HepG2 (cell line): ENCODE data around the gene PSPH. TPM values are rescaled to one million over a fixed set of nuclear protein-coding genes. Genes with fewer than 3 reads are reported as not detected.
A peak's percentile ranks its signal among the peaks of the same experiment; 100 is the strongest.

Experiments
- ETV6 ChIP-seq: sonication (generic); formaldehyde crosslinking; conservative IDR thresholded peaks from 2 replicates; pipeline ENCODE4 v1.4.0; 2020; ENCODE audit warnings: missing genetic modification reagents
- FOXJ3 ChIP-seq: sonication (generic); formaldehyde crosslinking; IDR thresholded peaks from 2 replicates; pipeline ENCODE4 v1.4.0; 2020; ENCODE audit warnings: missing genetic modification reagents, mild to moderate bottlenecking, borderline replicate concordance
- IKZF4 ChIP-seq: sonication (generic); formaldehyde crosslinking; IDR thresholded peaks from 2 replicates; pipeline ENCODE4 v1.5.1; 2020; ENCODE audit warnings: borderline replicate concordance, mild to moderate bottlenecking, low read depth, missing genetic modification reagents; ENCODE audit errors: not compliant biosample characterization
- KDM5A ChIP-seq: fragments of 200-600 bp; sonication (generic); IDR thresholded peaks from 2 replicates; pipeline ENCODE4 v1.7.0; 2018; ENCODE audit warnings: antibody characterized with exemption, mild to moderate bottlenecking, low read length, borderline replicate concordance
- KLF13 ChIP-seq: sonication (generic); formaldehyde crosslinking; IDR thresholded peaks from 2 replicates; pipeline ENCODE4 v1.4.0; 2020; ENCODE audit warnings: mild to moderate bottlenecking, missing genetic modification reagents
- NCOA1 ChIP-seq: sonication (generic); formaldehyde crosslinking; IDR thresholded peaks from 2 replicates; pipeline ENCODE4 v1.9.0; 2021; ENCODE audit warnings: missing genetic modification reagents
- NPAS2 ChIP-seq: sonication (generic); formaldehyde crosslinking; IDR thresholded peaks from 2 replicates; pipeline ENCODE4 v1.8.0; 2022; ENCODE audit warnings: mild to moderate bottlenecking, missing genetic modification reagents, borderline replicate concordance
- TEAD2 ChIP-seq: sonication (generic); formaldehyde crosslinking; IDR thresholded peaks from 2 replicates; pipeline ENCODE4 v1.9.0; 2021; ENCODE audit warnings: missing genetic modification reagents
- XBP1 ChIP-seq: sonication (generic); formaldehyde crosslinking; IDR thresholded peaks from 2 replicates; pipeline ENCODE4 v1.5.0; 2020; ENCODE audit warnings: missing genetic modification reagents
- ZFP62 ChIP-seq: sonication (generic); formaldehyde crosslinking; IDR thresholded peaks from 2 replicates; pipeline ENCODE4 v1.4.0; 2020; ENCODE audit warnings: missing genetic modification reagents
- ZNF232 ChIP-seq: sonication (generic); formaldehyde crosslinking; IDR thresholded peaks from 2 replicates; pipeline ENCODE4 v1.4.0; 2020; ENCODE audit warnings: missing genetic modification reagents, borderline replicate concordance
- ZNF773 ChIP-seq: sonication (generic); formaldehyde crosslinking; IDR thresholded peaks from 2 replicates; pipeline ENCODE4 v1.4.0; 2020; ENCODE audit warnings: missing genetic modification reagents, borderline replicate concordance
- ZNF792 ChIP-seq: IDR thresholded peaks from 2 replicates; pipeline ENCODE4 v1.6.1; 2016
- ZNF883 ChIP-seq: sonication (generic); formaldehyde crosslinking; IDR thresholded peaks from 2 replicates; pipeline ENCODE4 v1.5.1; 2020; ENCODE audit warnings: mild to moderate bottlenecking, missing genetic modification reagents; ENCODE audit errors: not compliant biosample characterization
- polyA plus RNA-seq, 8 experiments: library from polyadenylated mRNA; depleted of rRNA in 3 of 8; stranded (reverse) in 7 of 8; unstranded in 1 of 8; fragments of >200 nt; fragmentation: Illumina TruSeq in 4 of 8; extraction: Trizol in 4 of 8; gene quantifications; 2 replicates each; pipeline versions ENCODE4 v1.2.1 to v1.2.3, GENCODE V29; 2011 to 2016; ENCODE audit warnings: low read depth in 4 of 8, missing spikeins in 1 of 8, mixed read lengths in 1 of 8; ENCODE audit not compliant: insufficient read depth in 1 of 8
- total RNA-seq, 5 experiments: library from RNA; depleted of rRNA; stranded (reverse); fragments of >200 nt; fragmentation: Illumina TruSeq; extraction: Trizol; gene quantifications; 2 replicates each; pipeline ENCODE4 v1.2.3, GENCODE V29; 2016; ENCODE audit warnings: low read depth in 1 of 5
- TF ChIP-seq, protein P1 (sequence below): sonication (generic); formaldehyde crosslinking; IDR thresholded peaks from 2 replicates; pipeline ENCODE4 v1.4.0; 2020; ENCODE audit warnings: missing genetic modification reagents, mild to moderate bottlenecking, borderline replicate concordance
- TF ChIP-seq, protein P2 (sequence below): sonication (generic); formaldehyde crosslinking; conservative IDR thresholded peaks from 2 replicates; pipeline ENCODE4 v1.5.0; 2020; ENCODE audit warnings: missing genetic modification reagents
- TF ChIP-seq, protein P3 (sequence below): sonication (generic); formaldehyde crosslinking; IDR thresholded peaks from 2 replicates; pipeline ENCODE4 v1.5.0; 2020; ENCODE audit warnings: missing genetic modification reagents
- TF ChIP-seq, protein P4 (sequence below): sonication (generic); formaldehyde crosslinking; IDR thresholded peaks from 2 replicates; pipeline ENCODE4 v1.4.0; 2020; ENCODE audit warnings: missing genetic modification reagents

Gene PSPH
- total and polyA plus RNA-seq, 2 of the 13 experiments (the other 11 are each of a cell fraction or from before 2014, with no cell fraction given), result 85.5 to 124 TPM

GRCh38 chr7:56051053-56051338 is 248 bp downstream of the PSPH start (continued):
- TF ChIP-seq ETV6 (CRISPR knock-in tag), result 0 out of 2 replicates have a peak, but pooled peaks have one; percentile 10
- TF ChIP-seq, protein P1, sequence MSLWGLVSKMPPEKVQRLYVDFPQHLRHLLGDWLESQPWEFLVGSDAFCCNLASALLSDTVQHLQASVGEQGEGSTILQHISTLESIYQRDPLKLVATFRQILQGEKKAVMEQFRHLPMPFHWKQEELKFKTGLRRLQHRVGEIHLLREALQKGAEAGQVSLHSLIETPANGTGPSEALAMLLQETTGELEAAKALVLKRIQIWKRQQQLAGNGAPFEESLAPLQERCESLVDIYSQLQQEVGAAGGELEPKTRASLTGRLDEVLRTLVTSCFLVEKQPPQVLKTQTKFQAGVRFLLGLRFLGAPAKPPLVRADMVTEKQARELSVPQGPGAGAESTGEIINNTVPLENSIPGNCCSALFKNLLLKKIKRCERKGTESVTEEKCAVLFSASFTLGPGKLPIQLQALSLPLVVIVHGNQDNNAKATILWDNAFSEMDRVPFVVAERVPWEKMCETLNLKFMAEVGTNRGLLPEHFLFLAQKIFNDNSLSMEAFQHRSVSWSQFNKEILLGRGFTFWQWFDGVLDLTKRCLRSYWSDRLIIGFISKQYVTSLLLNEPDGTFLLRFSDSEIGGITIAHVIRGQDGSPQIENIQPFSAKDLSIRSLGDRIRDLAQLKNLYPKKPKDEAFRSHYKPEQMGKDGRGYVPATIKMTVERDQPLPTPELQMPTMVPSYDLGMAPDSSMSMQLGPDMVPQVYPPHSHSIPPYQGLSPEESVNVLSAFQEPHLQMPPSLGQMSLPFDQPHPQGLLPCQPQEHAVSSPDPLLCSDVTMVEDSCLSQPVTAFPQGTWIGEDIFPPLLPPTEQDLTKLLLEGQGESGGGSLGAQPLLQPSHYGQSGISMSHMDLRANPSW (CRISPR knock-in tag), result no peak
- TF ChIP-seq ZFP62 (CRISPR knock-in tag), result no peak
- no peak for TF ChIP-seq ZNF792 (CRISPR knock-in tag)
- TF ChIP-seq, protein P2, sequence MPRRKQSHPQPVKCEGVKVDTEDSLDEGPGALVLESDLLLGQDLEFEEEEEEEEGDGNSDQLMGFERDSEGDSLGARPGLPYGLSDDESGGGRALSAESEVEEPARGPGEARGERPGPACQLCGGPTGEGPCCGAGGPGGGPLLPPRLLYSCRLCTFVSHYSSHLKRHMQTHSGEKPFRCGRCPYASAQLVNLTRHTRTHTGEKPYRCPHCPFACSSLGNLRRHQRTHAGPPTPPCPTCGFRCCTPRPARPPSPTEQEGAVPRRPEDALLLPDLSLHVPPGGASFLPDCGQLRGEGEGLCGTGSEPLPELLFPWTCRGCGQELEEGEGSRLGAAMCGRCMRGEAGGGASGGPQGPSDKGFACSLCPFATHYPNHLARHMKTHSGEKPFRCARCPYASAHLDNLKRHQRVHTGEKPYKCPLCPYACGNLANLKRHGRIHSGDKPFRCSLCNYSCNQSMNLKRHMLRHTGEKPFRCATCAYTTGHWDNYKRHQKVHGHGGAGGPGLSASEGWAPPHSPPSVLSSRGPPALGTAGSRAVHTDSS (CRISPR knock-in tag), result 0 out of 2 replicates have a peak, but pooled peaks have one; percentile 53
- TF ChIP-seq NCOA1 (CRISPR knock-in tag), result peak; percentile 82; the same call in 1 of the 2 replicates
- TF ChIP-seq ZNF773 (CRISPR knock-in tag), result 0 out of 2 replicates have a peak, but pooled peaks have one; percentile 29
- no peak for TF ChIP-seq ZNF883 (CRISPR knock-in tag)
- no peak for TF ChIP-seq NPAS2
- TF ChIP-seq XBP1, result 0 out of 2 replicates have a peak, but pooled peaks have one; percentile 43
- TF ChIP-seq, protein P3, sequence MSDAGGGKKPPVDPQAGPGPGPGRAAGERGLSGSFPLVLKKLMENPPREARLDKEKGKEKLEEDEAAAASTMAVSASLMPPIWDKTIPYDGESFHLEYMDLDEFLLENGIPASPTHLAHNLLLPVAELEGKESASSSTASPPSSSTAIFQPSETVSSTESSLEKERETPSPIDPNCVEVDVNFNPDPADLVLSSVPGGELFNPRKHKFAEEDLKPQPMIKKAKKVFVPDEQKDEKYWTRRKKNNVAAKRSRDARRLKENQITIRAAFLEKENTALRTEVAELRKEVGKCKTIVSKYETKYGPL (CRISPR knock-in tag), result peak; percentile 70; the same call in 1 of the 2 replicates
- TF ChIP-seq TEAD2 (CRISPR knock-in tag), result 0 out of 2 replicates have a peak, but pooled peaks have one; percentile 31
- TF ChIP-seq KLF13 (CRISPR knock-in tag), result peak; percentile 63; the same call in 1 of the 2 replicates
- peak; percentile 62; the same call in 1 of the 2 replicates for TF ChIP-seq FOXJ3 (CRISPR knock-in tag)
- TF ChIP-seq, protein P4, sequence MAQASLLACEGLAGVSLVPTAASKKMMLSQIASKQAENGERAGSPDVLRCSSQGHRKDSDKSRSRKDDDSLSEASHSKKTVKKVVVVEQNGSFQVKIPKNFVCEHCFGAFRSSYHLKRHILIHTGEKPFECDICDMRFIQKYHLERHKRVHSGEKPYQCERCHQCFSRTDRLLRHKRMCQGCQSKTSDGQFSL (CRISPR knock-in tag), result 0 out of 2 replicates have a peak, but pooled peaks have one; percentile 33
- 0 out of 2 replicates have a peak, but pooled peaks have one; percentile 24 for TF ChIP-seq KDM5A
- TF ChIP-seq IKZF4, result peak; percentile 47
- peak; percentile 36; the same call in 1 of the 2 replicates for TF ChIP-seq ZNF232 (CRISPR knock-in tag)
